HCT116 (cell line): ENCODE results near the gene SIAH2. TPM values are rescaled to one million over a fixed set of nuclear protein-coding genes. Genes with fewer than 3 reads are reported as not detected.

ENCODE experiments used
- ATAC-seq: fragments of 200-7000 bp; cut with Tn5 transposase; 2 replicates; pipeline ENCODE4 v1.9.1; 2020; ENCODE audit warnings: mild to moderate bottlenecking, moderate library complexity
- BruUV-seq: library from RNA; stranded (reverse); fragments of 400-500 nt; replicated peaks from 2 replicates; lab custom pipeline; 2021; lab: Mats Ljungman, UMichigan
- CTCF ChIA-PET: fragments of 300-600 bp; sonication (Branson Sonifier 250); formaldehyde crosslinking; loops from one replicate; lab custom pipeline; 2021; ENCODE audit warnings: antibody characterized with exemption; lab: Charles Lee
- POLR2A ChIA-PET: fragments of 300-600, 350-600 bp; sonication (Branson Sonifier 250); formaldehyde crosslinking; loops from one replicate; lab custom pipeline; 2021; ENCODE audit warnings: antibody characterized with exemption; lab: Charles Lee
- RAD21 ChIA-PET, 2 experiments: fragments of 300-600 bp; sonication (Branson Sonifier 250); formaldehyde crosslinking; loops; one replicate each; lab custom pipeline; 2023; ENCODE audit warnings: low total read pairs in 2 of 2; ENCODE audit not compliant: uncharacterized antibody in 2 of 2, unreplicated experiment in 2 of 2, low non-redundant PET in 1 of 2; lab: Charles Lee
- DNase-seq: peaks from one replicate; pipeline ENCODE4 v3.0.0-alpha.2; 2010; ENCODE audit warnings: low read depth, low spot score
- H2AFZ ChIP-seq: fragments of 200-600 bp; shearing (Covaris generic), sonication (generic); 2 replicates; pipeline ENCODE4 v1.6.1; 2017; ENCODE audit warnings: low read depth, mixed run types, mixed read lengths, antibody characterized with exemption, low read length; ENCODE audit not compliant: poor library complexity, severe bottlenecking
- H3K27ac ChIP-seq: 2 replicates; pipeline ENCODE4 v1.5.1; 2012; ENCODE audit warnings: low read depth, low read length
- H3K27me3 ChIP-seq: fragments of 200-600 bp; sonication (generic); 2 replicates; pipeline ENCODE4 v1.6.1; 2016; ENCODE audit warnings: mixed run types, low read length, mixed read lengths; ENCODE audit not compliant: insufficient read depth
- H3K36me3 ChIP-seq, 2 experiments: fragments of 200-500 bp in 1 of 2; fragments of 200-600 bp in 1 of 2; sonication (Bioruptor generic) in 1 of 2; sonication (generic) in 1 of 2; 2 replicates each; pipeline versions ENCODE4 v1.5.1 to v1.6.1; 2014 to 2016; ENCODE audit warnings: low read length in 2 of 2, inconsistent platforms in 1 of 2, mixed read lengths in 1 of 2, mixed run types in 1 of 2; ENCODE audit not compliant: insufficient read depth in 2 of 2, control insufficient read depth in 1 of 2
- H3K4me1 ChIP-seq, 2 experiments: fragments of 200-600 bp in 1 of 2; sonication (generic) in 1 of 2; 2 replicates each; pipeline versions ENCODE4 v1.5.1 to v1.6.1; 2012 to 2017; ENCODE audit warnings: low read length in 2 of 2, inconsistent platforms in 1 of 2, mild to moderate bottlenecking in 1 of 2, mixed read lengths in 1 of 2, mixed run types in 1 of 2, moderate library complexity in 1 of 2; ENCODE audit not compliant: insufficient read depth in 2 of 2, control insufficient read depth in 1 of 2
- H3K4me2 ChIP-seq: fragments of 200-600 bp; sonication (generic); 2 replicates; pipeline ENCODE4 v1.6.1; 2017; ENCODE audit warnings: mixed run types, low read length, mixed read lengths
- H3K4me3 ChIP-seq, 2 experiments: fragments of 200-600 bp in 1 of 2; sonication (generic) in 1 of 2; replicated peaks in 1 of 2; 2 replicates each; pipeline ENCODE4 v1.5.1; 2011 to 2016; ENCODE audit warnings: low read length in 2 of 2, control low read depth in 1 of 2, low read depth in 1 of 2, mild to moderate bottlenecking in 1 of 2, mixed read lengths in 1 of 2, mixed run types in 1 of 2
- H3K79me2 ChIP-seq: fragments of 200-600 bp; sonication (generic); 2 replicates; pipeline ENCODE4 v1.6.1; 2017; ENCODE audit warnings: mild to moderate bottlenecking, mixed run types, low read length, moderate library complexity, mixed read lengths; ENCODE audit not compliant: insufficient read depth
- H3K9ac ChIP-seq: fragments of 200-600 bp; sonication (generic); 2 replicates; pipeline ENCODE4 v1.6.1; 2016; ENCODE audit warnings: low read length, mixed read lengths
- H3K9me2 ChIP-seq: fragments of 200-600 bp; sonication (generic), shearing (Covaris generic); 2 replicates; pipeline ENCODE4 v1.6.1; 2017; ENCODE audit warnings: mixed run types, mild to moderate bottlenecking, moderate library complexity; ENCODE audit not compliant: insufficient read depth
- H3K9me3 ChIP-seq, 2 experiments: fragments of 200-500 bp in 1 of 2; fragments of 200-600 bp in 1 of 2; sonication (Bioruptor generic) in 1 of 2; sonication (generic) in 1 of 2; 2 replicates each; pipeline ENCODE4 v1.6.1; 2014 to 2017; ENCODE audit warnings: low read length in 2 of 2, mixed read lengths in 2 of 2, inconsistent platforms in 1 of 2, low read depth in 1 of 2, mild to moderate bottlenecking in 1 of 2, mixed run types in 1 of 2, moderate library complexity in 1 of 2; ENCODE audit not compliant: control insufficient read depth in 1 of 2, insufficient read depth in 1 of 2
- H4K20me1 ChIP-seq: fragments of 200-600 bp; sonication (generic), shearing (Covaris generic); 2 replicates; pipeline ENCODE4 v1.6.1; 2017; ENCODE audit warnings: mixed run types, mild to moderate bottlenecking, moderate library complexity; ENCODE audit not compliant: insufficient read depth
- EGR1 ChIP-seq: IDR thresholded peaks from 2 replicates; pipeline ENCODE4 v1.6.1; 2012; ENCODE audit warnings: low read depth
- EZH2 ChIP-seq: fragments of 200-600 bp; sonication (generic); IDR thresholded peaks from 2 replicates; pipeline ENCODE4 v1.6.1; 2017; ENCODE audit warnings: antibody characterized with exemption, mixed run types
- FOSL1 ChIP-seq: IDR thresholded peaks from 2 replicates; pipeline ENCODE4 v1.6.1; 2012; ENCODE audit warnings: low read depth
- ZNF274 ChIP-seq: fragments of 200-500 bp; sonication (Bioruptor generic); IDR thresholded peaks from 2 replicates; pipeline ENCODE4 v1.6.1; 2014; ENCODE audit warnings: mild to moderate bottlenecking, low read depth, low read length, inconsistent platforms
- intact Hi-C: fragments of 100-400 bp; cut with micrococcal nuclease; formaldehyde crosslinking; loops from 2 replicates; pipeline ENCODE4 v1.10.0; 2022
- total RNA-seq: library from RNA; stranded (reverse); gene quantifications from one replicate; pipeline ENCODE4 v1.2.1, GENCODE V29; 2021; ENCODE audit not compliant: unreplicated experiment

SIAH2 gene
- total RNA-seq, 1 experiment from 2014 or later: 39.9 TPM

GRCh38 chr3:150766742-150767141, 3.8 kb upstream of the SIAH2 start:
- intact Hi-C loops: no loop called here
- Histone ChIP-seq H3K36me3 (no peaks in the 10 kb centered on the region), H3K9ac (no peak overlapping the region), H3K27ac (no peak overlapping the region), H3K9me3 (no peaks in the 10 kb centered on the region), H3K27me3 (no peaks in the 10 kb centered on the region), H2AFZ (no peak overlapping the region), H3K4me1 (peaks cover 19 to 27% of the 10 kb centered on the region in 2 experiments), H3K4me2 (no peak overlapping the region), H3K79me2 (peaks cover 7% of the 10 kb centered on the region), H3K4me3 (no peak overlapping the region), H3K9me2 (no peaks in the 10 kb centered on the region), H4K20me1 (no peaks in the 10 kb centered on the region)
- no peak for DNase-seq
- ChIA-PET POLR2A (no interaction called here), RAD21 (no interaction called here), CTCF (interaction anchor here (1.0 kb wide), 1 partner anchor 21 kb away, joined by 4 read pairs; no protein-coding TSS in a partner anchor)
- no peak for ATAC-seq
- TF ChIP-seq EGR1: 0 out of 2 replicates have a peak, but pooled peaks have one; percentile 6
- no peak for TF ChIP-seq ZNF274
- no peak for TF ChIP-seq EZH2
- no TSS peak for BruUV-seq

- Histone ChIP-seq H2AFZ (no peak overlapping the region), H3K4me1 (peaks cover 21 to 32% of the 10 kb centered on the region in 2 experiments), H3K4me3 (no peak overlapping the region), H3K4me2 (peak overlapping the region; percentile 31), H3K27ac (no peak overlapping the region), H3K36me3 (no peaks in the 10 kb centered on the region), H3K9ac (no peak overlapping the region), H3K27me3 (no peaks in the 10 kb centered on the region), H3K9me3 (no peaks in the 10 kb centered on the region), H3K9me2 (no peaks in the 10 kb centered on the region), H4K20me1 (peaks cover 3% of the 10 kb centered on the region; the same call in 1 of the 2 replicates), H3K79me2 (peaks cover 13% of the 10 kb centered on the region)
- ATAC-seq: no peak
- TF ChIP-seq EGR1 (no peak), FOSL1 (0 out of 2 replicates have a peak, but pooled peaks have one; percentile 33)
- POLR2A ChIA-PET: no interaction called here
- intact Hi-C loops: no loop called here
- RAD21 ChIA-PET: no interaction called here
- BruUV-seq: no TSS peak
- no peak for DNase-seq
- CTCF ChIA-PET: interaction anchor here (1.0 kb wide), 1 partner anchor 22 kb away, joined by 4 read pairs; no protein-coding TSS in a partner anchor
Observed at GRCh38 chr3:150765949-150766720, 3.2 kb upstream of the SIAH2 start.
